NCI-H524 (cell line): ENCODE data around the gene CACNG5.

Experiments used
- DNase-seq, 2 experiments: peaks; one replicate each; lab custom pipeline; 2025; lab: John Stamatoyannopoulos, UW

CACNG5 gene

DNA sequence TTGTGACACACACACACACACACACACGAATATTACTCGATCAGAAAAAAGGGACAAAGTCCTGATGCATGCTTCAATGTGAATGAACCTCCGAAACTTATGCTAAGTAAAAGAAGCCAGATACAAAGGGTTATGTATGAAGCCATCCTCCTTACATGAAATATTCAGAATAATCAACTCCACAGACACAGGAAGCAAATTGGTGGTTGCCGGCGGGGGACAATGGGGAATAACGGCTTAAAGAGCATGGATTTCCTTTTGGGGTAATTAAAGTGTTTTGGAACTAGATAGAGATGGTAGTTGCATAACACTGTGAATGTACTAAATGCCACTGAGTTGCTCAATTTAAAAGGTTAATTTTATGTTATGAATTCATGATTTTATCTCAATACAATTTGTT lies 8.1 kb upstream of the CACNG5 start:
- DNase-seq: no peak

- DNase-seq: peak; percentile 85 to 94
These were observed 5.5 kb upstream of the CACNG5 start for GRCh38 chr17:66829386-66829864.

DNA sequence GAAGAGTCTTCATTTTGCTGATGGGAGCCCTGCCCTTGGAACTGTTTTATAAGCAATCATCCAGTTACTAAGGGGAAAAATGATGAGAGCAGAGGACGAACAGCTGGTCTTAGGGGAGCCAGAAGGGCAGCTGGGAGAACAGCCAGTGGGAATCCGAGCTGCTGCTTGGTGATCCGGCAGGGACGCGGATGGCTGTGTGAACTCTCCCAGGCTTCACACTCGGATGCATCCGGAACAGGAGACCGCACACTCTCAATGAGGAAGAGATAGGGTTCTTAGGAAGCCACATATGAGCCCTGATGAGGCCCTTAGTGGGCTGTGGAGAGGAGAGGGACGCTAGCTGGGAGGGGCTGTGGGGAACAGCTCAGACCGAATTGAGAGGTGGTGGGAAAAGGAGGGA lies 5.0 kb upstream of the CACNG5 start:
- peak; percentile 91 to 94 for DNase-seq

- peak; percentile 88 to 95 for DNase-seq
These were observed 4.5 kb upstream of the CACNG5 start for GRCh38 chr17:66830451-66830850.

DNA sequence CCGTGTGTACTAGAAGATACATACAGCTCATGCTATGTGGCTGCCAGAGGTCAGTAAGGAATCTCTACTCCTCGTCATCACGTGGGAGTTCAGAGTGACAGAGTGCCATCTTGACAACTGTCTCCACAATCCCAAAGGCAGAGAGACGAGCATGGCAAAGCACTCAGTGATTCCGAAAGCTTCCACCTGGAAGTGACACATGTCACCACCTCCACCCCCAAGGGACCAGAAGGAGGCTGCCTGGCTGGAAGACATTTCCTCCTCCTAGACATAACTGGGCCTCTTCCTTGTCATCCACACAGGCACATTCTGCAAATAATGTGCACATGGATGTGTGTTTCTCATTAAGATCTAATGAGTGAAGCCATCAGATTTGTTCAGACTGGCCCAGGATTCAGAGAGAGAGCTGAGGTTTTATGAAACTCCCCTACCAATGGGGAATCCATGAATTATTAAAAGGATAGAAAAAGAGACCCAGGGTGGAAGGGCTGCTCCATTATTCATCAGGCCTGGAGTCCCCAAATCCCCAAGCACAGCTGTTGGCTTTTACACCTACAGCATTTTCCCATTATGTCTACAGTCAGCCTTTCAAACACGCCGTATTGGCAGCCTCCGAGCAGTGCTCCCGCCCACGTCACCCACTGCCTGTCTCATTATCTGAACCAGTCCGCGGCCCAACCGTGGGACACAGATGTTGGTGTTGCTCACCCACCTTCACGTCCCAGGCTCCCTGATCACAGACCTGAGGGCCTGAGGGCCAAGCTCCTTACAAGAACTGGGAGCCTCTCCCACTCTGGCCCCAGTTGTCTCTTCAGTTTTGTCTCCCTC lies 3.3 kb upstream of the CACNG5 start:
- DNase-seq: peak; percentile 18 to 63

DNA sequence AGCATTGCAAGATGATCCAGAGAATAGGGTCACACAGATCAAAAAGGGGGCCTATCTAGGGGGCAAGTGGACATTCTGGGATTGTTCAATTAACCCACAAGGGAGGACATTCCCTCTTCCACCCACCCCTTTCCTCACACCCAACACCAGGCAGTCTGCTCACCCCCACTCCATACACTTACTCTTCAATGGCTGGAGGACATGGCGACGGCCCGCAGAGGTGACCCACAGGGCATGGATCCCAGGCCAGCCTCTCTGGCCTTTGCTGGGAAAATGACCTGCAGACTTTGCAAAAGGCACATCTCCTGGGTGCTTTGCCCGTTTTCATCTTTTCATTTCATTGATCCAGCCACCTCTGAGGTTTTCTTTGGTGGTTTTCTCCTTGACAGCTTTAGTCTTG lies 1.7 kb upstream of the CACNG5 start:
- DNase-seq: no peak

DNA sequence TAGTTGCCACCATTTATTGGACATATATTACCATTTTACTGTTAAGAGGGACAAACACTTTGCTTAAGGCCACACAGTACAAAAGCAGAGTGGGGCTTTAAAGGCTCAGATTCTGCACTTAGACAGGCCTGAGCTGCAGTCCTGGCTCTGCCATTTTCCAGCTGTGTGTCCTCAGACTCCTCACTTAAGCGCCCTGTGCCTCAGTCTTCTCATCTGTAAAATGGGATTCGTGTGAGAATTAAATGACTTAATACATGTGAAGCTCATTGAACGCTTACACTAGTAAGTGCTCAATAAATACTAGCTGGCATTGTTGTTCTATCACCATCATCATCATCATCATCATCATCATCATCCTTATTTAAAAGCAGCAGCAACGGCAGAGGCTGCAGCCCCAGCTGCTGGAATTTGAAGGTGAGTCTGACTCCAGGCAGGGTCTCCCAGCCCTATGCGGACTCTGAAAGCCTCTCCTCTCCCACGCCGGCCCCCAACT lies 445 bp upstream of the CACNG5 start:
- no peak for DNase-seq

GRCh38 chr17:66835476-66835875 lies 559 bp downstream of the CACNG5 start:
- peak in 1 of 2 experiments; percentile 40 for DNase-seq

DNA sequence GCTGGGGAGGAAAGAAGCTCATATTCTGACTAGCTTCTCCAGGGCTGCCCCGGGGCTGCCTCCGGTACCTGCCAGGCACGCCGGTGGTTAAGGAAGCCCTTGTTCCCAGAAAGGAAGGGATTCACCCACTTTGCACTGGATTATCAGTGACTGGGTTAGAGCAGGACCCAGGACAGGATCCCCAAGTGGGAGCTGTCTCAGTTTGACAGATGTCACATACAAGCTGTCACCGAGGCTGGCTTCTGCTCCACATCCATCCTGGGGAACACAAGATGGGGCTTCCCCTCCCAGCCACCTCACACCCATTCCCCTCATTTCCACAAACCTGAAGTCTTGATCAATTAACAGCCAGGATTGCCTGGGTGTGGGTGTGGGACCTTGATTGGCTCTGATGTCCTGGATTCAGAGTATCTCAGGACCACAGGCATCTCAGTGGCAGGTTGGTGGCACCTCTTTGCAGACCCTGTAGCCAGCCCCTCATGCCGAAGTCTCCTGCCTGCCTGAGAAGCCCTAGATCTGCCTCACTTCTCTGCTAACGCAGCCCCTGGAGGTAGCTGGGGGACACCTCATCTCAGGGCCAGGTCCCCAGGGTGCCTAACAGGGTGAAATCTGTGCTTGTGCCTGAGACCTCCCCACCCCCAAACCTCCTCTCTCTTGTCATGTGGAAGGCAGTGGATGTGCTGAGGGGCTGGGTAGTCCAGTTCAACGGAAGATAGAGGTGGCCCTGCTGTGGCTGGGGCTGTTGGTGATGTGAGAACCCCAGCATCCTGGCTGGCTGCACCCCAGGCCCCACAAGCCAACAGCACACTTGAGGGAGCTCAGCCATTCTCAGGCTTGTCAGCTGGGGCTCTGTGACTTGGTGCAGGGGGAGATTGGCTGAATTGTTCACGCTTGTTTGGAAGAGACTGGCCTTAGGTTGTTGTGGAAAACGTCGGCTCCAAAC lies 1.4 kb downstream of the CACNG5 start:
- peak in 1 of 2 experiments; percentile 74 for DNase-seq

DNA sequence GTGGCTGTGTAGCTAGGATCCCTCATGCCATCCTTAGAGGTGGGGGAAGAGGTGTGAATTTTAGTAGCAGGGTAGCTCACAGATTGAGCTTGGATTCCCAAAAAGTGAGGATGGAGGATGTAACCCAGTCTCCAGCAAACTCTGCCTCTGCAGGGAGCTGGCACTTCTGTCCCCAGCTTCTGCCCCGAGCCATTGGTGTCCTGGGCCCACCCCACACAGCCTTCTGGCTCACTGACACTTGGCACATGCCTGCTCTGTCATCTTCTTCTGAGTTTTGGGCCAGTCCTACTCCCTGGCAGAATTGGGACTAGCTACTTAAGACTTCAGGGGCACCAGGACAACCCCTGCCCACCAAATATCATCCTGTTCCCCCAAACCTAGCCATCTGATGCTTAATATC lies 2.3 kb downstream of the CACNG5 start:
- no peak for DNase-seq

DNA sequence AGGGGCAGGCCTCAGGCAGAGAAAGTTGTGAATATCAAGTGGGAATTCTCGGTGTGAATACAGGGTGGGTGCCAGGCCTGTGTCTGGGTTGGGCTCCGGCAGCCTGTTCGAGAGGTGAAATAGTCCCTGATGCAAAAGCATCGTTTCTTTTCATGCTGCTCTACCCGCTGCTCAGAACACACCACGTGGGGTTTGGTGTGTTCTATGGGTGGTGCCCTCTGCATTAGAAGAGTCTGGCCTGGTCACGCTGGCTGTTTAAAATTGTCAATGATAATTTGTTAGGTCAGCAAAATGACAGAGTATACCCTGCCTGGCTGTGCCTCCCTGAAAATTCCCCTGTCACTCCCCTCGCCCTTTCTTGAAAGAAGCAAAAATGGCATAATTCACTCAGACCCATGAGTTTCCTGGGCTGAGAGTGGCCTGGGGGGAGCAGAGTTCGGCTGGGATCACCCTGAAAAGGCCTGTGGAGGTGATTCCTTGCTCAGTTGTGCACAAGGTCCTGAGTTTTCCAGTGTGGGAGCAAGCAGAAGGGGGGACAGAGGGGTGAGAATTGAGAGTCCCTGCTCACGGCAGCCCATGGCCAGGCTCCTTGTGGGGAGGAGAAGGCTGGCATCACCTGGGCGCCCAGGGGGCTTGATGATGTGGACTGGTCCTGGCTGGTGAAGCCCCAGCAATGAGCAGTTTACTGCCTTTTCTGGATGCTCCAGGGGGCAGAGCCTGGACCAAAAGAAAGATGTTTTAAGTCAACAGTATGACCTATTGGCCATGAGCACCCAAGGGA lies 3.2 kb downstream of the CACNG5 start:
- no peak for DNase-seq

GRCh38 chr17:66839616-66840015 lies 4.7 kb downstream of the CACNG5 start:
- no peak for DNase-seq

GRCh38 chr17:66840061-66840460 lies 5.1 kb downstream of the CACNG5 start:
- peak in 1 of 2 experiments; percentile 42 for DNase-seq

- DNase-seq: no peak
These were observed 6.4 kb downstream of the CACNG5 start for GRCh38 chr17:66841328-66841727.

DNA sequence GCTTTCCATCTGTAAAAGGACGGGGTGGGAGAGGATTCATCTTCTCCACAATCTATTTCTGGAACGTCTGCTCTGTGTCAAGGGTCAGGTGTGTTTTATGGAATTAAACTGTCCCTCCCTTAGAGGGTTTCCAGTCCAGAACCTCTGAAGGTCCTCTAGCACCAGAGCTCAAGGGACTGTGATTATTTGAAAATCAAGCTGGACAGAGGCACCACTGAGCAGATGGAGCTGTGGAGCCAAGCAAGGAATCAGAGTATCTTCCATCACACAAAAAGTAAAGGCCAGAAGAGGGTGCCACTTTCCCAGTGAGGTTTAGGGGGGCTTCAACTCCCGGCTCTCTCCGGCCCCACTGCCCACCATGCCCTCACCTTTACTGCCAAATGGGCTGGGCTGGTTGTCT lies 6.8 kb downstream of the CACNG5 start:
- DNase-seq: no peak

DNA sequence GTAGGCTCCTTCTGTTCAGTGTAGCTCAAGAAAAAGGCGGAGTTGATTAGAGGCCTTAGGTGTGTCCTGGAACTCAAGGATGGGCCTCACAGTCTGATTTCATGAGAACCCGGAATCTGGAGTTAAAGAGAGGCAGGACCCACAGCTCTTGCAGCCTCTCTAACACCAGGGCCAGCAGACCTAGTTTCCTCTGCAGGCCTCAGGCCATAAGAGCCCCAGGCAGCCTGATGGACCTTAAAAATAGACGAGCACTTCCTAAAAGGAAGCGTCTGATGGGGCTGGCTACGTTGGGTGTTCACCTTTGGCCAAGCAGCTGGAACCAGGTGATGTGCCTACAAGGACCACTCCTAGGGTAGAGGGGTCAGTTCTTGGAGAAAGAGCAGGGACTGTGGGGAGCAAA lies 7.6 kb downstream of the CACNG5 start:
- DNase-seq: no peak

DNA sequence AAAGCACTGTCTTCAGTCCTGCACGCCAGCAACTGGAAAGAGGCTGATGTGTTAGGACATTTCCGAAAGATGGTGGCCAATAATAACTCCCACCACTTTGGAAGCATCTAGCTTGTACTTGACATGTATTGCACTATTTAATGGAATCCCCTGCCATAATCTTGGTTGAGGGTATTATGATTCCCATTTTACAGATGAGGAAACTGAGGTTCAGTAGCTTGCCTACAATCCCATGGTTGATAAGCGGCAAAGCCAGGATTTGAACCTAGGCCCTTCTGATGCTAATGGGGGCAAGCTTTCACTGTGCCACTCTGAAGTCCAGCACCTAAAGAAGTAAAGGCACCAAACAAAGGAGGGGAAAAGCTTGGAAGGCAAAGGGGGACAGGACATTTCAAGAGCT lies 8.0 kb downstream of the CACNG5 start:
- no peak for DNase-seq

DNA sequence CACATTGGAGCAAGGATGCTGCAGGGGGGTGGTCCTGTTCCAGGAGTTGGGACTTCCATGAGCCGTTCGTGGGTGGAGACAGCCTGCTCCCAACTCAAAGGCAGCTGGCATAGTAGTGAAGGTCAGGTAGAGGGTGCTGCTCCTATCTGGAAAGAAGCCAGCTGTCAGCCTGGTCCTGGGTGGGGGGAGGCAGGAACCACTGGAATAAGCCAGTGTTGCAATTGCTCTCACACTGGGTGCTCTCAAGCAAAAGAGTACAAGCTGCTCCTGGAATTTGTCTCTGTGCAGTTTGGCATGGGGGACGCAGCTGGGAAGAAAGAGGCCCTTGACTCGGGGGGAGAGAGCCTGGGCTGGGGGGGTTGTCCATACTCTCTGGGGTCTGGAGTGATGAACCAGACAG lies 8.7 kb downstream of the CACNG5 start:
- peak in 1 of 2 experiments; percentile 43 for DNase-seq

DNA sequence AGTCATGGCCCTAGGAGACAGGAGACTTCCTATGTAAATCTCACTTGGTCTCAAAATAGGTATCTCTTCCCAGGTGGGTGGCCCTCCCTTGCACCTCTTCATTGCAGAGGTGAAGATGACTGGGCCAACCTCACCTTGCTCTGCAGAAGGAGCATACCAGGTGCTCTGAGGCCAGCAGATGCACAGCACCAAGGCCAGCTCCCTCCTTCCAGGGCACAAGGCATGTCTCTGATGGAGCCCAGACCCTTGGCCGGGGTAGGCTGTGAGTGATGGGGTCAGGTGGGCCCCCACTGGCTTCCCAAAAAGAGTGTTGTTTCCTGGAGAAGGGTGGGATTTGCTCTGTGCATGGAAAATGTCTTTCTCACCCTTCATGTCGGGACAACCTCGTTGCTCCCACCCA lies 12.8 kb downstream of the CACNG5 start:
- DNase-seq: no peak

DNA sequence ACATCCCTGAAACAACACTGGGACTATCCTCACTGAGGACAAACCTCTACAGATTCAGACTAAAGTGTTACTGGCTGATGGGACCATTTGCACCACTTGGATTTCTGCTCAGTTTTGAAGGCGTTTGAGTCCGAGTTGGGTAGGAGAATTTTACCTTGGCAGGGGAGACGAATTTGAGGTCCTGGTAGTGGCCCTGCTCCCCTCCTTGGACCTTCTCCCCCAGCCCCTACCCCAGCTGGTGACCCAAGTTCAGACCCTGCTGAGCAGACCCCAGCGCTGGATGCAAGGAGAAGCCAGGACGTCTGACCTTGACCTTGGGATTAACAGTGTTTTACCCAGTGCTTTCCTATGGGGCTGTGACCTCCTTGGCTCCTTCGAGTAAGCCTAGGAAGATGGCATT lies 13.6 kb downstream of the CACNG5 start:
- no peak for DNase-seq

- no peak for DNase-seq
These were observed 14.2 kb downstream of the CACNG5 start for GRCh38 chr17:66849032-66849655.
